RPMI7951 (cell line): Measurements from ENCODE around the gene CD93. TPM values are rescaled to one million over a fixed set of nuclear protein-coding genes. Genes with fewer than 3 reads are reported as not detected.

Experiments
- DNase-seq: peaks from one replicate; pipeline ENCODE4 v3.0.0-alpha.2; 2012; ENCODE audit warnings: low read depth
- total RNA-seq: library from RNA; depleted of rRNA; stranded (reverse); fragments of >200 nt; shearing (Covaris generic); gene quantifications from 2 replicates; pipeline ENCODE4 v1.2.3, GENCODE V29; 2014

The CD93 gene
- total RNA-seq, 1 experiment from 2014 or later, result under 0.01 TPM

GRCh38 chr20:23099791-23100719 lies 13.9 kb upstream of the CD93 start:
- DNase-seq, result no peak

DNA sequence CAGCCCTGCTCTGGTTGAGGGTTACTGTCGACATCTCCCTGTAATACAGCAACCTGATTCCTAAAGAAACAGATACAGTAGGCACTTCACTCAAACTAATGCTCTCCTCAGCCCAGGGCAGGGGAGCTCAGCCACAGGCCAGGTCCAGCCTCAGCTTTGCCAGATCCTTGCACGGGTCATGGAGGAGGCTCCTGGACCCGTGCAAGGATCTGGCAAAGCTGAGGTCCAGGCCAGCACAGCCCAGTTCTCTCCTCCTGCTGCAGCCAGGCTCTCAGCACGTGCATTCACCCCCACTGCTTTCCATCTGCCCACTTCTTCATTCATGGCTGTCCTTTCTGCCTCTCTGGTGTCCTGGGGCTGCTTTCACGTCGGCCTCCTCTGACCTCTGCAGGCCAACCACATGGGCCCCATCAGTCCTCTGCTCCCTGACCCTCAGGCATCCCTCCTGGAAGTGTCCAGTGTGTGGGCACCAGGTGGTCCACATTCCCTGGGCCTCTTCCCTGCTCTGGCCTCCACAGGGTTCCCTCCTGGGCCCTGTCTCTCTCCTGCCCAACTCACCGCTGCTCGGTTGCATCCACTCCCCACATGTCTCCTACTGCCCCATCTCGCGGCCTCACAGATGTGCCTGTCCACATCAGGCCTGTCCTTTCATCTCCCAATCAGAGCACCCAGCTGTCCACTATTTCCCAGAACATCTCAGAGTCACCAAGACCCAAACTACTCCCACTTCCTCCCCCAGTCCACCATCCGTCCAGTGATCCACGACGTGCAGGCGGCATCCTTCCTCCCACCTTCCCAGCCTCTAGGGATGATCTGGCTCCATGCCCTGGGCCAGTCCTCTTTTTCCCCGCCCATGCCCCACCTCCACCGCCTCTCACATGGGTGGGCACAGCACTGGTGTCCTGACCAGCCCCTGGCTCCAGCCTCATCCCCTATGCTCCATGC lies 11.8 kb upstream of the CD93 start:
- no peak for DNase-seq

DNA sequence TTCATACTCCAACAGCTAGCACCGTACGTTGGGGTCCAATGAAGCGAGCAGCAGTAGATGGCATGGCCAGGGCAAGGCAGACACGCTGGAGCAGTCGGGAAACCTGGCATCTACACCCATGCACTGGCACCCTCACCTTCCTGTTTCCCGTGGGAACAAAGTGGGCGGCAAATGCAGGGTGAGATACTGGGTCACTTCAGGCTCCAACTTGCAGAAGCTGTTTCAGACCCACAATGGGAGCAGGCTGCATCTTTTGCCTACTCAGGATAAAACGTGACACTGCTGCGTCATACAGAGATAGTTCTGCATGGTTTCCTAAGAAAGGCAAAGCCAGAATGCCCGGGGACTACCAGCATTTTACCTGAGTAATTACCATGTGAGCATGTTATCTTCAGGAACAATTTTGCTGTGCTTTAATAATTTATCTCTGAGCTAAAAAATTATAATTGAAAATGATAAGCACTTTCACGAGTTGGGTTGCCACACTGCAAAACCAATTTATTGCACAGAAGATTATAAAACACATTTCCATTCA lies 10.9 kb upstream of the CD93 start:
- DNase-seq, result no peak

GRCh38 chr20:23096097-23096496 lies 10.0 kb upstream of the CD93 start:
- DNase-seq, result no peak

GRCh38 chr20:23095499-23095898 lies 9.4 kb upstream of the CD93 start:
- DNase-seq, result no peak

- DNase-seq, result no peak
Observed at GRCh38 chr20:23094927-23095326, 8.8 kb upstream of the CD93 start.

DNA sequence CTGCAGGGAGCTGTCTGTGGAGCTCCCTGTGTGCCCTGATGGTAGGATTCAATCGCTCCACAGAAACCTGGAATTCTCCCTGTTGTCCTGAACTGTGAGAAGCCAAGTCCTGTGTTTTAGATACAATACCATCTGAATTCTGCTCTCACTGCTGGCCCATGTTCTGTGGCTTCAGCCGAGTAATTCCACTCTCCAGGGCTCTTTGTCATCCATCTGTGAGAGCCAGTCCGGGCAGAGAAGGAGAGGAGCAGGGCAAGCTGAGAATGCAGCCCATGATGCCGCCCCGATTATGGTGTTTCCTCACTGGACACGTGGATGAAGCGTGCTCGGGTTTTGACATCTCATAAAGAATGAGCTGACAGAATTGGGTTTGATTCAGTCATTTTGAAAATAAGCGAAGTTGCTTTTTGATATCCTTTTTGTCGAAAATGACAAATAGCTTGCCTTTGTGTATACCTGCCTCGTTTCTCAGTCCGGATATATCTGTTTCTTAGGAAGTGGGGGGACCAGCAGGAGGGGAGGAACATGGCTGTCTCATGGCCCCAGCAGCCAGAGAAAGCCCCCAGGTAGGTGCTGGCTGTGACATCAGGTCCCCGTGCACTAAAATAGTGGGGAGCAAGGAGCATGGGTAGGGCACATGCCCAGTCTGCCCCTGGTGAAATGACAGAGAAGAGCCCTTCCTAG lies 8.2 kb upstream of the CD93 start:
- DNase-seq, result no peak

DNA sequence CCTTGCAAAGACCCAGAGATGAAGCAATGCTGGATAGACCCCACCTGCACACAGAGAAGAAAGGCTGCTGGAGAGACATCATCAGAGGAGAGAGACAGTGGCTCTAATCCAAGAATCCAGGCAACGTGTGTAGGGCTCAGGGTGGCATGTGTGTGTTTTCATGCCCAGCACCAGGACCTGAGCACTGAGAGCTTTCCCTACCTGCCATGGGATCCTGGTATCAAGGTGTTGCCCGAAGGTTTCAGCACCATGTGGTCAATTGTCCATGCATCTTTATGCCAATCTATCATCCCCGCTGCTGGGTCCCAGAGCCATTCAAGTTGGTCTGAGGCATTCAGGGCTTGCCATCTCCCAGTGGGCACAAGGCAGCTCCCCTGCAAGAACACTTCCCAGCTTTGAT lies 7.5 kb upstream of the CD93 start:
- DNase-seq, result no peak

DNA sequence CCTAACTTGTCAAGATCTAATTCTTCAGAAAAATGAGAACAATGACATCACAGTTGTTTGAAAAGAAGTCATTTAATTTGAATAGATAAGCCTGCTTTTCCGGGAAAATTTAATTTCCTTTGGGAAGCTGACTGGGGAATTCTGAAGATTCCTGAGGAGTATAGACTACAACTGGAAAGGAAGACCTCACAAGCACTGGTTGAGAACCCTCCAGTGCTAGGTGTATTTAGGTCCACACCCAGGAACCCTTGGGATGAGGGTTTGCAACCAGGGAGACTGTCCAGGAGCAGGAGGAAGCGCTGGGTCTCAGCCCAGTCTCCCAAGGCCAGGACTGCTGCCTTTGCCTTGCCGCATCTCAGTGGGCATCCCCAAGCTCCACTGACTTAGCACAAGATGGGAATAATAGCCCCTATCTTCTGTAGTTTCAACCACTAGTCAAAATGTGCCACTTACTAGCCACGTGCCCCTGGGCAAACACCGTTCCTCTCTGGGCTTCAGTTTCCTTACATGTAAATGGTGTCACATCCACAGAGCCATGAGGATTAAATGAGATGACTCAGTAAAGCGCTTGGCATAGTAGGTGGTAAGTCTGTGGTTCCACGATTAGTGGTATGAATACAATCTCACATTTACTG lies 6.9 kb upstream of the CD93 start:
- peak; percentile 35 for DNase-seq

DNA sequence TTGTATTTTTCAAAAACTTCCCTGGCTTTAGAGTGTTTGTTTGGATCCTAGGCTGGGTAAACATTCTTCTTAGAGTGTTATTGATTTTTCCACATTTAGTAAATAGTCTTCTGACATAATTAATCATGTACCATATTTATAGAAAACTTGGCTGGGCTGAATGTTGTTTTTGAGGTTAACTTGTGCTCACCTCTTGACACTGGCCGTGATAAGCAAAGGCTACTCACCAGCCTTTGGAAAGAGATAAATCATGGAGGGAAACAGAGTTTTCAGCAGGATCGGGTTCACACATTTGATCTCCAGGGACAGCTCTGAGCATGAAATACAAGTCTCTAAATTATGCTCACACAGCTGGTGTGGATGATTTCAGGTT lies 6.2 kb upstream of the CD93 start:
- DNase-seq, result no peak

GRCh38 chr20:23091721-23092383 lies 5.7 kb upstream of the CD93 start:
- DNase-seq, result peak; percentile 20

DNA sequence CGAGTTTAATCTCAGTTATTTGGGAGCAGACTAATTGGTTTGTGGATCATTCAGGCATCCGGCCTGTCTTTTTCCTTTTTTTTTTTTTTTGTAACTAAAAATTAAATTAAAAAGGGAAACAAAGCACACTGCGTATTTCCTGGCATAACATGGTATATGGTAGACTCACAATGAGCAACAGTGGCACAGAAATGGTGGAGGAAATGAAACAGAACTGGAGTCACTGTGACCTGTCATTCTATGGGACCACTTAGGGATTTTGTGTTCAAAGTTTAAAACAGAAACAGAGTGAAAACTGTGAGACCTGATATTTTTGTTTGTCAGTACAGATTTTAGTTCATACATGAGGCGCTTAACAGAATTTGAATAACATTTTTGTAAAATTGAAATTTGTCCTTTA lies 4.8 kb upstream of the CD93 start:
- no peak for DNase-seq

- no peak for DNase-seq
Observed at GRCh38 chr20:23090147-23090546, 4.0 kb upstream of the CD93 start.

DNA sequence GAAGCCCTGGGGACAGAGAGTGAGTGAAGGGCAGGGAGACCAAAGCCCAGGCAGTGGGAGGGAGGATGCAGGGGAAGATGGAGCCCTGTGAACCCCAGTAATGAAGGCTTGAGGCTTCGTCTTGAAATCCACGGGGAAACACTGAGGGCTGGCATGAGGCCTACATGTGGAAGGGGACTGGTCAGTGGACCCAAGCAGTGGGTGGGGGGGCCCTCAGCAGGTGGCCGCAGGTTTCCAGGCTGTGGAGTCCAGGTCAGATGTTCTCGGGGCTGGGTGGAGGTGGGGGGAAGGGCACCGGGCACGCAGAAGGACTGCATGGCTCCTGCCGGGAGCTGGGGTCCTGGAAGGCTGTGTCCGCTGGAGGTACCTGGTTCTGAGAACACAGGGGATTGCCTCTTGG lies 2.7 kb upstream of the CD93 start:
- DNase-seq, result no peak

GRCh38 chr20:23087587-23088251 lies 1.6 kb upstream of the CD93 start:
- no peak for DNase-seq

GRCh38 chr20:23086931-23087411 lies 847 bp upstream of the CD93 start:
- DNase-seq, result no peak

DNA sequence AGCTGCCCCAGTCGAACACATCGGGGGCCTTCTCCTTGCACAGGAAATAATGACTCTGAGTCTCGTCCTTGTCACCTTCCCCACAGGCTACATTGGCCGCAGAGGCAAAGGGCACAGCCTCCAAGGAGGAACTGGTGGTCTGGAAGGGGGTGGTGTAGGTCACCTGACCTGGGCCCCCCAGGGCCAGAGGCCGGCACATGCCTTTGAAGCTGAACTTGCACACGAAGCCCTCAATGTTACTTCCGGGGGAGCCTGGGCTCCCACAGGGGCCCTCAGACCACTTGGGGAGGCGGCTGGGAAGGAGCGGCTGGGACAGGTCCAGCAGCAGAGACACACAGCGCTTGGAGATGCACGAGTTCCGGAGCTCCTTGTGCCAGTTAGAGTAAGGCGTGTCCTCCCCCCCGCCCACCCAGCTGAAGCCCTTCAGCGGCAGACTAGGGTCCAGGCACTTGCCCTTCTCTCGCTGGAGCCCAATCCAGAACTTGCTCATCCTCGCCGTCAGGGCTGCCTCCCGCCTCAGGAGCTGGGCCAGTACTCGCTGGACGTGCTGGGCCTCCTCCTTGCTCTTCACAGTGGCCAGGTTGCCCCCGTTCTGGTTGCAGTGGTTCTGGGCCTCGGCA lies 578 bp downstream of the CD93 start:
- no peak for DNase-seq

DNA sequence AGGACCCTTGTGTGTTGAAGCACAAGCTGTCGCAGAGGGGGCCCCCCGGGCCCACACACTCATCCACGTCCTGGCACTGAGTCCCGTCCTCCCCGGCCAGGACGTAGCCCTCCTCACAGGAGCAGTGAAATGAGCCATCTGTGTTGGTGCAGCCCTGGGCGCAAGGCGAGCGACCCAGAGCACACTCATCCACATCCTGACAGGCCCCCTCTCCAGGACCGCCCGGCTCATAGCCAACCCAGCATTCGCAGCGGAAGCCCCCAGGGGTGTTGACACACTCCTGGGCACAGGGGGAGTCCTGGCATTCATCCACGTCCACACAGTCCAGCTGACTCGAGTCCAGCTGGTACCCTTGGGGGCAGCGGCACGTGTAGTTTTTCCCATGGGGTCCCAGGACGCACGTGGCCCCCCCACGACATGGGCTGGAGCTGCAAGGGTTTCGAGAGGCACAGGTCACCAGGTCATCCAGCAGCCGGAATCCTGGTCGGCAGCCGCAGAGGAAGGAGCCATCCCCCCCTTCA lies 1.2 kb downstream of the CD93 start:
- no peak for DNase-seq

- no peak for DNase-seq
Observed at GRCh38 chr20:23084282-23084844, 1.8 kb downstream of the CD93 start.
